PFSK-1 (cell line): ENCODE results near the gene DDB1.

ENCODE experiments used
- FOXP2 ChIP-seq: optimal IDR thresholded peaks from 2 replicates; pipeline ENCODE3; 2011; ENCODE audit warnings: borderline replicate concordance, control low read depth, inconsistent platforms; ENCODE audit not compliant: insufficient read depth; ENCODE audit errors: extremely low read length, extremely low read depth
- POLR2AphosphoS5 ChIP-seq: IDR thresholded peaks from 2 replicates; pipeline ENCODE4 v1.6.1; 2012; ENCODE audit warnings: low read depth, mild to moderate bottlenecking, control low read depth, low read length, moderate library complexity
- SIN3A ChIP-seq: IDR thresholded peaks from 2 replicates; pipeline ENCODE4 v1.6.1; 2012; ENCODE audit warnings: mild to moderate bottlenecking, low read length, moderate library complexity, borderline replicate concordance; ENCODE audit not compliant: insufficient read depth
- TAF1 ChIP-seq: IDR thresholded peaks from 2 replicates; pipeline ENCODE4 v1.6.1; 2012; ENCODE audit warnings: low read length, control low read depth, borderline replicate concordance; ENCODE audit not compliant: insufficient read depth
- TF ChIP-seq, protein P1 (sequence below), 2 experiments: IDR thresholded peaks; 2 replicates each; pipeline versions ENCODE4 v1.6.1 to v1.8.0; 2011 to 2012; ENCODE audit warnings: low read depth in 2 of 2, low read length in 2 of 2, control low read depth in 1 of 2, inconsistent platforms in 1 of 2, mild to moderate bottlenecking in 1 of 2, moderate library complexity in 1 of 2; ENCODE audit not compliant: insufficient read depth in 1 of 2

DNA sequence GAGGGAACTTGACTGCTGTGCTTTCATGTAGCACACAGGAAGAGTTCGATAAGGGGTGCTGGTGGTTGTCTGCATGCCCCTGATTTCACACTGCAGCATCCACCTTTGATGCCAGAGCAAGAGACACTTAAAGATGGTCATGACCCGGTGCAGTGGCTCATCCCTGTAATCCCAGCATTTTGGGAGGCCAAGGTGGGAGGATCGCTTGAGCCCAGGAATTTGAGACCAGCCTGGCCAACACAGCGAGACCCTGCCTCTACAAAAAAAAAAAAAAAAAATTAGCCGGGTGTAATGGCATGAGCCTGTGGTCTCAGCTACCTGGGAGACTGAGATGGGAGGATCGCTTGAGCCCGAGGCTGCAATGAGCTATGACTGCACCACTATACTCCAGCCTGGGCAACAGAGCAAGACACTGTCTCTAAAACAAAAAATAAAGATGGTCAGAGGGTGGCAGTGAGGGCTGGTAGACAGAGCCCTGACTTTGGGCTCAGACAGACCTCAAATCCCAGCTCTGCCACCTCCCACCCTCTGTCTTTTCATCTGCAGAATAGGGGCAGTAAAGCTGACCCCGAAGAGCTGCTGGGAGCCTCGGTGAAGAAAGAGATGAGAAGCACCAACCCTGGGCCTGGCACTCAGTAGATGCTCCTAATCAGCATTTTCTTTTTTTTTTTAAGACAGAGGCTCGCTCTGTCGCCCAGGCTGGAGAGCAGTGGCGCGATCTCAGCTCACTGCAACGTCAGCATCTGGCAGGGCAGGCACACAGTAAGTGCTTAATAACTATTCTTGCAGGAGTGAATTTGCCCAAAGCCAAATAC is 55.5 kb downstream of the DDB1 start:
- TF ChIP-seq FOXP2 (no peak), POLR2AphosphoS5 (no peak), TAF1 (no peak), SIN3A (no peak)
- TF ChIP-seq, protein P1, sequence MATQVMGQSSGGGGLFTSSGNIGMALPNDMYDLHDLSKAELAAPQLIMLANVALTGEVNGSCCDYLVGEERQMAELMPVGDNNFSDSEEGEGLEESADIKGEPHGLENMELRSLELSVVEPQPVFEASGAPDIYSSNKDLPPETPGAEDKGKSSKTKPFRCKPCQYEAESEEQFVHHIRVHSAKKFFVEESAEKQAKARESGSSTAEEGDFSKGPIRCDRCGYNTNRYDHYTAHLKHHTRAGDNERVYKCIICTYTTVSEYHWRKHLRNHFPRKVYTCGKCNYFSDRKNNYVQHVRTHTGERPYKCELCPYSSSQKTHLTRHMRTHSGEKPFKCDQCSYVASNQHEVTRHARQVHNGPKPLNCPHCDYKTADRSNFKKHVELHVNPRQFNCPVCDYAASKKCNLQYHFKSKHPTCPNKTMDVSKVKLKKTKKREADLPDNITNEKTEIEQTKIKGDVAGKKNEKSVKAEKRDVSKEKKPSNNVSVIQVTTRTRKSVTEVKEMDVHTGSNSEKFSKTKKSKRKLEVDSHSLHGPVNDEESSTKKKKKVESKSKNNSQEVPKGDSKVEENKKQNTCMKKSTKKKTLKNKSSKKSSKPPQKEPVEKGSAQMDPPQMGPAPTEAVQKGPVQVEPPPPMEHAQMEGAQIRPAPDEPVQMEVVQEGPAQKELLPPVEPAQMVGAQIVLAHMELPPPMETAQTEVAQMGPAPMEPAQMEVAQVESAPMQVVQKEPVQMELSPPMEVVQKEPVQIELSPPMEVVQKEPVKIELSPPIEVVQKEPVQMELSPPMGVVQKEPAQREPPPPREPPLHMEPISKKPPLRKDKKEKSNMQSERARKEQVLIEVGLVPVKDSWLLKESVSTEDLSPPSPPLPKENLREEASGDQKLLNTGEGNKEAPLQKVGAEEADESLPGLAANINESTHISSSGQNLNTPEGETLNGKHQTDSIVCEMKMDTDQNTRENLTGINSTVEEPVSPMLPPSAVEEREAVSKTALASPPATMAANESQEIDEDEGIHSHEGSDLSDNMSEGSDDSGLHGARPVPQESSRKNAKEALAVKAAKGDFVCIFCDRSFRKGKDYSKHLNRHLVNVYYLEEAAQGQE (IDR thresholded peaks at IDR 0.05; ENCODE audit: insufficient read depth in 1 of 2, low read depth in 2 of 2, low read length in 2 of 2), result no peak
